ENCODE data around the gene HIPK2. TPM values are rescaled to one million over a fixed set of nuclear protein-coding genes. Genes with fewer than 3 reads are reported as not detected.

Gene HIPK2
- total RNA-seq, 4 donors from 2014 or later, result 20.9 to 40.9 (median 26.7) TPM

- intact Hi-C loops (cut with DNase I), result no loop called here
- Histone ChIP-seq H3K27ac (replicated peaks in 1 of 4) (no peak overlapping the region), H3K4me1 (peaks cover 31 to 50% (median 43%) of the 10 kb centered on the region in 4 donors), H3K4me3 (no peak overlapping the region), H3K27me3 (no peaks in the 10 kb centered on the region), H3K36me3 (peaks cover 16 to 32% (median 29%) of the 10 kb centered on the region in 4 donors), H3K9me3 (no peaks in the 10 kb centered on the region)
- no peak for DNase-seq (ENCODE audit: extremely low spot score)
- no peak for TF ChIP-seq POLR2A (IDR thresholded peaks at IDR 0.05; ENCODE audit: low read depth)
- TF ChIP-seq CTCF (IDR thresholded peaks at IDR 0.05), result no peak
- TF ChIP-seq POLR2AphosphoS5 (IDR thresholded peaks at IDR 0.05), result no peak
- TF ChIP-seq EP300 (IDR thresholded peaks at IDR 0.05), result no peak
- 86% methylated on average over 9 of the region's 9 CpGs for WGBS
These were observed 58.9 kb downstream of the HIPK2 start for GRCh38 chr7:139718859-139719258.

GRCh38 chr7:139718141-139718540 lies 59.7 kb downstream of the HIPK2 start:
- no peak for DNase-seq (ENCODE audit: extremely low spot score)
- intact Hi-C loops (cut with DNase I), result no loop called here

GRCh38 chr7:139716156-139716942 lies 61.4 kb downstream of the HIPK2 start:
- H3K36me3 ChIP-seq, result peaks cover 16 to 48% (median 37%) of the 10 kb centered on the region in 4 donors
- TF ChIP-seq CTCF (IDR thresholded peaks at IDR 0.05) (no peak), POLR2A (IDR thresholded peaks at IDR 0.05; ENCODE audit: low read depth) (no peak), EP300 (IDR thresholded peaks at IDR 0.05) (no peak), POLR2AphosphoS5 (IDR thresholded peaks at IDR 0.05) (no peak)
- no peak overlapping the region for H3K27ac ChIP-seq (replicated peaks in 1 of 4)
- H3K4me3 ChIP-seq, result no peak overlapping the region
- no peaks in the 10 kb centered on the region for H3K27me3 ChIP-seq
- 97% methylated on average over 36 of the region's 39 CpGs for WGBS
- intact Hi-C loops (cut with DNase I), result no loop called here
- no peaks in the 10 kb centered on the region for H3K9me3 ChIP-seq
- DNase-seq (ENCODE audit: extremely low spot score), result no peak
- H3K4me1 ChIP-seq, result peaks cover 20 to 43% (median 34%) of the 10 kb centered on the region in 4 donors

More at GRCh38 chr7:139718141-139718540, 59.7 kb downstream of the HIPK2 start:
- no peaks in the 10 kb centered on the region for H3K27me3 ChIP-seq
- peaks cover 34 to 48% (median 45%) of the 10 kb centered on the region in 4 donors for H3K4me1 ChIP-seq
- no peaks in the 10 kb centered on the region for H3K9me3 ChIP-seq
- H3K27ac ChIP-seq (replicated peaks in 1 of 4), result no peak overlapping the region
- no peak overlapping the region for H3K4me3 ChIP-seq
- TF ChIP-seq CTCF (IDR thresholded peaks at IDR 0.05) (no peak), EP300 (IDR thresholded peaks at IDR 0.05) (no peak), POLR2A (IDR thresholded peaks at IDR 0.05; ENCODE audit: low read depth) (no peak), POLR2AphosphoS5 (IDR thresholded peaks at IDR 0.05) (no peak)
- H3K36me3 ChIP-seq, result peaks cover 16 to 39% (median 36%) of the 10 kb centered on the region in 4 donors

- Histone ChIP-seq H3K27ac (replicated peaks in 1 of 4) (no peak overlapping the region), H3K9me3 (no peaks in the 10 kb centered on the region), H3K36me3 (peaks cover 16 to 48% (median 37%) of the 10 kb centered on the region in 4 donors), H3K4me3 (no peak overlapping the region), H3K27me3 (no peaks in the 10 kb centered on the region), H3K4me1 (peaks cover 12 to 32% (median 26%) of the 10 kb centered on the region in 4 donors)
- no peak for TF ChIP-seq POLR2A (IDR thresholded peaks at IDR 0.05; ENCODE audit: low read depth)
- no peak for TF ChIP-seq CTCF (IDR thresholded peaks at IDR 0.05)
- TF ChIP-seq EP300 (IDR thresholded peaks at IDR 0.05), result no peak
- TF ChIP-seq POLR2AphosphoS5 (IDR thresholded peaks at IDR 0.05), result no peak
- DNase-seq (ENCODE audit: extremely low spot score), result no peak
- 98% methylated on average over 13 of the region's 13 CpGs for WGBS
- intact Hi-C loops (cut with DNase I), result no loop called here
These were observed 62.5 kb downstream of the HIPK2 start for GRCh38 chr7:139715194-139715815.
